ENCODE data around the gene AK8.

Gene AK8

GRCh38 chr9:132857616-132858342 is 20.3 kb downstream of the AK8 start:
- DNase-seq (ENCODE audit: low read depth in 2 of 2), result no peak

- no peak for DNase-seq (ENCODE audit: low read depth in 2 of 2)
Observed at GRCh38 chr9:132857031-132857430, 21.1 kb downstream of the AK8 start.

- DNase-seq (ENCODE audit: low read depth in 2 of 2), result no peak
Observed at GRCh38 chr9:132855904-132856303, 22.2 kb downstream of the AK8 start.

GRCh38 chr9:132854832-132855231 is 23.3 kb downstream of the AK8 start:
- DNase-seq (ENCODE audit: low read depth in 2 of 2), result no peak

- DNase-seq (ENCODE audit: low read depth in 2 of 2), result no peak
Observed at GRCh38 chr9:132853482-132853881, 24.6 kb downstream of the AK8 start.

- DNase-seq (ENCODE audit: low read depth in 2 of 2), result no peak
Observed at GRCh38 chr9:132849185-132849706, 28.8 kb downstream of the AK8 start.

GRCh38 chr9:132846918-132847515 is 31.1 kb downstream of the AK8 start:
- DNase-seq (ENCODE audit: low read depth in 2 of 2), result no peak

- no peak for DNase-seq (ENCODE audit: low read depth in 2 of 2)
Observed at GRCh38 chr9:132846109-132846917, 31.8 kb downstream of the AK8 start.

GRCh38 chr9:132842124-132843044 is 35.7 kb downstream of the AK8 start:
- DNase-seq (ENCODE audit: low read depth in 2 of 2), result no peak

- DNase-seq (ENCODE audit: low read depth in 2 of 2), result no peak
Observed at GRCh38 chr9:132840980-132841379, 37.1 kb downstream of the AK8 start.

- DNase-seq (ENCODE audit: low read depth in 2 of 2), result no peak
Observed at GRCh38 chr9:132838291-132838690, 39.8 kb downstream of the AK8 start.

- no peak for DNase-seq (ENCODE audit: low read depth in 2 of 2)
Observed at GRCh38 chr9:132837501-132838286, 40.4 kb downstream of the AK8 start.

- DNase-seq (ENCODE audit: low read depth in 2 of 2), result no peak
Observed at GRCh38 chr9:132834343-132834742, 43.7 kb downstream of the AK8 start.

GRCh38 chr9:132833550-132834121 is 44.4 kb downstream of the AK8 start:
- no peak for DNase-seq (ENCODE audit: low read depth in 2 of 2)

GRCh38 chr9:132832171-132832881 is 45.8 kb downstream of the AK8 start:
- DNase-seq (ENCODE audit: low read depth in 2 of 2), result no peak

GRCh38 chr9:132828201-132828770 is 49.8 kb downstream of the AK8 start:
- no peak for DNase-seq (ENCODE audit: low read depth in 2 of 2)

GRCh38 chr9:132827366-132827765 is 50.7 kb downstream of the AK8 start:
- DNase-seq (ENCODE audit: low read depth in 2 of 2), result no peak

- no peak for DNase-seq (ENCODE audit: low read depth in 2 of 2)
Observed at GRCh38 chr9:132826621-132827365, 51.3 kb downstream of the AK8 start.

- no peak for DNase-seq (ENCODE audit: low read depth in 2 of 2)
Observed at GRCh38 chr9:132826131-132826530, 52.0 kb downstream of the AK8 start.

All from stimulated activated CD4-positive, alpha-beta T cell treated with anti-CD3 and anti-CD28 coated beads, Interleukin-1b, Interleukin-23, amount 100 ng/mL, for 4 hours (primary cell).